ENCODE data around the gene MYEOV. TPM values are rescaled to one million over a fixed set of nuclear protein-coding genes. Genes with fewer than 3 reads are reported as not detected.

Gene MYEOV
- total RNA-seq, 2 experiments from 2014 or later: 0.35 TPM; not detected in 1

- peaks cover 36% of the 10 kb centered on the region for H3K4me1 Mint-ChIP-seq (ENCODE audit: low read depth)
- no peak overlapping the region for H3K4me3 Mint-ChIP-seq
- intact Hi-C loops (cut with micrococcal nuclease): no loop called here
- H3K36me3 Mint-ChIP-seq (ENCODE audit: low read depth): no peaks in the 10 kb centered on the region
- CTCF ChIA-PET: interaction anchor here (0.6 kb wide), 1 partner anchor 395 kb away, joined by 3 read pairs; no protein-coding TSS in a partner anchor
- H3K9me3 Mint-ChIP-seq: no peaks in the 10 kb centered on the region
- H3K27ac Mint-ChIP-seq: no peak overlapping the region
- DNase-seq: peak; percentile 44
- no peaks in the 10 kb centered on the region for H3K27me3 Mint-ChIP-seq (ENCODE audit: low read depth)
Observed at GRCh38 chr11:69301455-69302401, 7.8 kb downstream of the MYEOV start.

- no peaks in the 10 kb centered on the region for H3K36me3 Mint-ChIP-seq (ENCODE audit: low read depth)
- no peak for DNase-seq
- CTCF ChIA-PET: no interaction called here
- H3K4me1 Mint-ChIP-seq (ENCODE audit: low read depth): peaks cover 28% of the 10 kb centered on the region
- no peaks in the 10 kb centered on the region for H3K27me3 Mint-ChIP-seq (ENCODE audit: low read depth)
- no peaks in the 10 kb centered on the region for H3K9me3 Mint-ChIP-seq
- H3K27ac Mint-ChIP-seq: no peak overlapping the region
- intact Hi-C loops (cut with micrococcal nuclease): no loop called here
- H3K4me3 Mint-ChIP-seq: no peak overlapping the region
Observed at GRCh38 chr11:69302447-69303020, 8.6 kb downstream of the MYEOV start.

DNA sequence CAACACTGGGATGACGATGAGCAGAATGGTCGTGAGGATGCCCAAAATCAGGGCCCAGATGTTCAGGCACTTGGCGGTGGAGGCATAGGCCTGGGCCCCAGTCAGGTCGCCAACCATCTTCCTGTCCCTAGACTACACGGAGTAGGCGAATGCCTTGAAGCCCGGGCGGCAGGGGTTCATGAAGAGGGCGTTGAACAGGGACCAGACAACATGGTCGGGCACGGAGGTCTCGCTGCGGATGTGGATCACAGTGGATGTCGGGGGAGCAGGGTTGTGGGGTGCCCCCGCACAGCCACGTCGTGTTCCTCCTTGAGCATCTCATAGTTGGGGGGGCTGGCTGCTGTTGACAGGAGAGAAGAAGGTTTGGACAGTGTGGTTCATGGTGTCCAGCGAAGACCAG lies 9.5 kb downstream of the MYEOV start:
- Mint-ChIP-seq H3K27ac (no peak overlapping the region), H3K36me3 (ENCODE audit: low read depth) (no peaks in the 10 kb centered on the region), H3K4me1 (ENCODE audit: low read depth) (peaks cover 19% of the 10 kb centered on the region), H3K27me3 (ENCODE audit: low read depth) (no peaks in the 10 kb centered on the region), H3K4me3 (no peak overlapping the region), H3K9me3 (no peaks in the 10 kb centered on the region)
- CTCF ChIA-PET: no interaction called here
- no peak for DNase-seq
- intact Hi-C loops (cut with micrococcal nuclease): no loop called here

DNA sequence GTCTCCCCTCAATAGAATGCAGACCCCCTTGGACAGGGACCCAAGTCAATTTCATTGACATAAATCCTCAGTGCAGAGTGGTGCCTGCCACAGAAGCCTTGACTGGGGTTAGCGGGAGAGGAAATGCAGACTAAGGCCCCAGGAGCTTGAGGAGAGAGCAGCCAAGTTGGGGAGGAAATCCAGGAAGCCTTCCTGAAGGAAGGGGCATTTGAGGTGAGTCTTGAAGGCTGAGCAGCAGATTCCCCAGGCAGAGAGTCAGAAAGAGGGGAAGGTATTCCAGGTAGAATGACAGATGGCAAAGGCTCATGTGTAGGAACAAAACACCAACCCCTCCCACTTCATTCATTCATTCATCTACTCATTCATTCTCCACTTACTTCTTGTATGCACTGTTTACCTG lies 10.3 kb downstream of the MYEOV start:
- CTCF ChIA-PET: no interaction called here
- no peak overlapping the region for H3K4me3 Mint-ChIP-seq
- H3K9me3 Mint-ChIP-seq: no peaks in the 10 kb centered on the region
- H3K36me3 Mint-ChIP-seq (ENCODE audit: low read depth): no peaks in the 10 kb centered on the region
- no peaks in the 10 kb centered on the region for H3K27me3 Mint-ChIP-seq (ENCODE audit: low read depth)
- peaks cover 16% of the 10 kb centered on the region for H3K4me1 Mint-ChIP-seq (ENCODE audit: low read depth)
- intact Hi-C loops (cut with micrococcal nuclease): no loop called here
- H3K27ac Mint-ChIP-seq: no peak overlapping the region
- no peak for DNase-seq

DNA sequence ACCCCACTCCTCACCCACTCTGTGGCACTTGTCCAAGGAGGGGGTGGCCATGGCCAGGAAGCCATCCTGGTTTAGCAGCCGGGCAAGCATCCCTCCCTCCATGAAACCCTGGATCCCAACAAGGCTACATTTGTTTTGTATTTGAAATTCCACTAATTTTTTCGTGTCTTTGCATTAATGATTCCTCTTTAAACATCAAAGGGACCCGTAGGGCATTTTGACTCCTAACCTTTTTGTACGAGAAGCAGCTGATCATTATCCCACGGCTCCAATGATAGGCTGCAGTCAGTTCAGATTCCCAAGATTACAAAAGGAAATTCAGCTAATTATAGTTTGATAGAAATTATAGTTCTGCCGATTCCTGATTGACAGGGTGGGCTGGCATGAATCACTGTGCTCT lies 10.7 kb downstream of the MYEOV start:
- CTCF ChIA-PET: no interaction called here
- Mint-ChIP-seq H3K27ac (no peak overlapping the region), H3K4me1 (ENCODE audit: low read depth) (peaks cover 17% of the 10 kb centered on the region), H3K27me3 (ENCODE audit: low read depth) (no peaks in the 10 kb centered on the region), H3K36me3 (ENCODE audit: low read depth) (no peaks in the 10 kb centered on the region), H3K4me3 (no peak overlapping the region), H3K9me3 (no peaks in the 10 kb centered on the region)
- DNase-seq: no peak
- intact Hi-C loops (cut with micrococcal nuclease): no loop called here

DNA sequence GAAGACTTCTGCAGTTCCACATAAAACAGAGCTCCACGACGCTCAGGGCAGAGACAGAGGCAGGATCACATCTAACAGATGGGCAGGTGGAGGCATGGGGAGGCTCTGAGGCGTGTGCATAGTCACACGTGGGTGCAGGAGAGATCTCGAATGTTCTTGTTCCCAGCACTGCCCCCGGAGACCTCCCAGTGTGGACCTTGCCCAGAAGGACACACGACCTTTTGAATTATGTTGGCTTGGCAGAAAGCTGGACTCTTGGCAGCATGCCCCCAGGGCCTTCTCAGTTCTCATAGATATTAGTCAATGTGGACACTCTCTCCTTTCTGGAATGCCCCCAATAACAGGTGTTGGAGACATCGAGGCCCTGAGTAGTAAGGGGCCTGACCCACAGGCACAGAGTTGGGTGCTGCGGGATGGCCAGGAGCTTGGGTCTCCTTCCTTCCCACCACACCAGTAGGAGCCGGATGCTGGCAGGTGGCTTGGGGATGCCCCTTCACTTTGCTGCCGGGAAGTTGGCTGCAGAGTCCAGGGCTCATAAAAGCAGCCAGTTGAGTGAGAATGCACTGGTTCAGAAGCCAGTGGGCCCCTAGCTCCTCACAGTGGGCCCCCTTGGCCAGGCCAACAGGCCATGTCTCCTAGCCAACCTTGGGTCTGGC lies 12.1 kb downstream of the MYEOV start:
- Mint-ChIP-seq H3K4me3 (no peak overlapping the region), H3K27ac (no peak overlapping the region), H3K9me3 (no peaks in the 10 kb centered on the region), H3K27me3 (ENCODE audit: low read depth) (no peaks in the 10 kb centered on the region), H3K4me1 (ENCODE audit: low read depth) (peaks cover 22% of the 10 kb centered on the region), H3K36me3 (ENCODE audit: low read depth) (no peaks in the 10 kb centered on the region)
- no peak for DNase-seq
- CTCF ChIA-PET: interaction anchor here (1.0 kb wide), 1 partner anchor 337 kb away, joined by 3 read pairs; no protein-coding TSS in a partner anchor
- intact Hi-C loops (cut with micrococcal nuclease): no loop called here

DNA sequence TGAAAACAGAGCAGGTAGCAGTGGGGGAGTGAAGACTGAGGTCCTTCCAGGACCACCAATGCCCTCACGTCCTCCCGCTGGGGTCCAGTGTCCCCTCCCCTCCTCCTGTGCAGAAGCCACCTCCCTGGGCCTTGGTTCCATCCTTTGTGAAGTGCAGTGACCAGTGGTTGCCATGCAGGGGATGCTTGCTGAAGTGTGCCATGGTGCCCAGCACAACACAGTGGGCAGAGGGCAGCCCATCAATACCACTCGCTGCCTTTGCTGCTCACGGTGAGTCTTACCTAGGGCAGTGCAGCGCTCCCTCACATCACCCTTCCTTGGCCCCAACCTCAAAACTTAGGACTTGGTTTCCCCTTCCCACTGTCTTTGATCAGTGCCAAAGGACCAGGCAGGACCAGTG lies 12.9 kb downstream of the MYEOV start:
- H3K9me3 Mint-ChIP-seq: no peaks in the 10 kb centered on the region
- no peak overlapping the region for H3K27ac Mint-ChIP-seq
- CTCF ChIA-PET: no interaction called here
- H3K4me3 Mint-ChIP-seq: no peak overlapping the region
- no peaks in the 10 kb centered on the region for H3K36me3 Mint-ChIP-seq (ENCODE audit: low read depth)
- peaks cover 26% of the 10 kb centered on the region for H3K4me1 Mint-ChIP-seq (ENCODE audit: low read depth)
- DNase-seq: no peak
- intact Hi-C loops (cut with micrococcal nuclease): no loop called here
- no peaks in the 10 kb centered on the region for H3K27me3 Mint-ChIP-seq (ENCODE audit: low read depth)

DNA sequence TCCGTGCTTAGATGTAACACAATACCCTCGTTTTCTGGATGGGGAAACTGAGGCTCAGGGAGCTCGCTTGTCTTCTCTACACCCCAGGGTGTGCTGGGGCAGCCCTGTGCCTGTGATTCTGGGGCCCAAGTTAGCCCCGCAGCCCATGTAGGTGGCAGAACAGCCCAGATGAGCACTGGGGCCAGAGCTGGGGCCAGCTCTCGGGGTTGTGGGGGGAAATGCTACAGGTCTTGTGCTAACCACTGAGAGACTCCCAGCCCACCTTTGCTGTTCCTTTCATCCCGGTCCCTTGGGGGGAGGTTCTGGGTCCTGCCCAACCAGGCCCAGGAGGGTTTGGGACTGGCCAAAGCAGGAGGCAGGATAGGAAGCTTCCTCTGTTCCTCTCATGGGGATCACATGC lies 13.5 kb downstream of the MYEOV start:
- Mint-ChIP-seq H3K36me3 (ENCODE audit: low read depth) (no peaks in the 10 kb centered on the region), H3K27ac (no peak overlapping the region), H3K4me1 (ENCODE audit: low read depth) (peaks cover 27% of the 10 kb centered on the region), H3K27me3 (ENCODE audit: low read depth) (no peaks in the 10 kb centered on the region), H3K9me3 (no peaks in the 10 kb centered on the region), H3K4me3 (no peak overlapping the region)
- intact Hi-C loops (cut with micrococcal nuclease): no loop called here
- CTCF ChIA-PET: no interaction called here
- no peak for DNase-seq

GRCh38 chr11:69307871-69308431 lies 14.0 kb downstream of the MYEOV start:
- no peak overlapping the region for H3K4me3 Mint-ChIP-seq
- H3K9me3 Mint-ChIP-seq: no peaks in the 10 kb centered on the region
- no peak for DNase-seq
- intact Hi-C loops (cut with micrococcal nuclease): no loop called here
- H3K27ac Mint-ChIP-seq: no peak overlapping the region
- CTCF ChIA-PET: no interaction called here
- H3K36me3 Mint-ChIP-seq (ENCODE audit: low read depth): no peaks in the 10 kb centered on the region
- H3K4me1 Mint-ChIP-seq (ENCODE audit: low read depth): peaks cover 26% of the 10 kb centered on the region
- no peaks in the 10 kb centered on the region for H3K27me3 Mint-ChIP-seq (ENCODE audit: low read depth)

DNA sequence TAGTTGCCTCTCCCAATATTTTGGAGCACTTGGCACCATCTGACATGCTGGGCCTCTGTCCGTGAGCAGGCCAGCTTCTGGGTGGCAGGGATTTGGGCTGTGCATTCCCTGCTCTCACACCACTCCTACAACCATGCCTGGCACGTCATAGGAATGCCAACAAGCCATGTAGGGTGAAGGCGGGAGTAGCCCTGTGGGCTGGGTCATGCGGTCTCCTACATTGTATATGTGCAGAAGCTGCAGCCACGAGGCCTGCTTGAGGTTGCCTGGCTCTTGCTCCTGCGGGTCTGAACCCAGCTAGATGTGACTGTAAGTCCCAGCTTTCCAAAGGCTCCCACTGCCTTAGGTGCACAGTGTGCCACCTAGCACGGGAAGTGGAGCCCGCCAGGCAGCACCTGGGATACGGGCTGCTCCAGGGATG lies 14.5 kb downstream of the MYEOV start:
- H3K27ac Mint-ChIP-seq: no peak overlapping the region
- no peak overlapping the region for H3K4me3 Mint-ChIP-seq
- H3K9me3 Mint-ChIP-seq: no peaks in the 10 kb centered on the region
- CTCF ChIA-PET: no interaction called here
- H3K27me3 Mint-ChIP-seq (ENCODE audit: low read depth): no peaks in the 10 kb centered on the region
- H3K36me3 Mint-ChIP-seq (ENCODE audit: low read depth): no peaks in the 10 kb centered on the region
- intact Hi-C loops (cut with micrococcal nuclease): no loop called here
- DNase-seq: no peak
- H3K4me1 Mint-ChIP-seq (ENCODE audit: low read depth): peaks cover 26% of the 10 kb centered on the region

- Mint-ChIP-seq H3K9me3 (no peaks in the 10 kb centered on the region), H3K4me1 (ENCODE audit: low read depth) (peaks cover 26% of the 10 kb centered on the region), H3K4me3 (no peak overlapping the region), H3K27ac (no peak overlapping the region), H3K36me3 (ENCODE audit: low read depth) (no peaks in the 10 kb centered on the region), H3K27me3 (ENCODE audit: low read depth) (no peaks in the 10 kb centered on the region)
- CTCF ChIA-PET: no interaction called here
- no peak for DNase-seq
- intact Hi-C loops (cut with micrococcal nuclease): no loop called here
Observed at GRCh38 chr11:69308936-69309615, 15.1 kb downstream of the MYEOV start.

- Mint-ChIP-seq H3K4me1 (ENCODE audit: low read depth) (peaks cover 26% of the 10 kb centered on the region), H3K4me3 (no peak overlapping the region), H3K27me3 (ENCODE audit: low read depth) (no peaks in the 10 kb centered on the region), H3K36me3 (ENCODE audit: low read depth) (no peaks in the 10 kb centered on the region), H3K27ac (no peak overlapping the region), H3K9me3 (no peaks in the 10 kb centered on the region)
- intact Hi-C loops (cut with micrococcal nuclease): no loop called here
- CTCF ChIA-PET: no interaction called here
- no peak for DNase-seq
Observed at GRCh38 chr11:69309631-69310280, 15.8 kb downstream of the MYEOV start.

All from activated naive CD4-positive, alpha-beta T cell treated with anti-CD3 and anti-CD28 coated beads for 36 hours (primary cell).